Nephron progenitor cell (in vitro differentiated cells): ENCODE results near the gene GNB1L.

ENCODE experiments used
- DNase-seq: peaks from one replicate; pipeline ENCODE4 v3.0.0; 2021
- H3K27ac Mint-ChIP-seq: 2 replicates; pipeline ENCODE4 v1.8.0; 2021; ENCODE audit warnings: mild to moderate bottlenecking, moderate library complexity, mixed read lengths
- H3K27me3 Mint-ChIP-seq: 2 replicates; pipeline ENCODE4 v1.8.0; 2021; ENCODE audit warnings: mild to moderate bottlenecking, low read depth, mixed read lengths; ENCODE audit not compliant: poor library complexity
- H3K36me3 Mint-ChIP-seq: 2 replicates; pipeline ENCODE4 v1.8.0; 2021; ENCODE audit warnings: low read depth, mixed read lengths
- H3K4me1 Mint-ChIP-seq: 2 replicates; pipeline ENCODE4 v1.8.0; 2021; ENCODE audit warnings: mixed read lengths
- H3K4me3 Mint-ChIP-seq: 2 replicates; pipeline ENCODE4 v1.8.0; 2021; ENCODE audit warnings: mild to moderate bottlenecking, moderate library complexity, mixed read lengths
- H3K9me3 Mint-ChIP-seq: 2 replicates; pipeline ENCODE4 v1.8.0; 2021; ENCODE audit warnings: mild to moderate bottlenecking, moderate library complexity, mixed read lengths
- CTCF ChIP-seq: fragments of 200-600 bp; sonication (generic); IDR thresholded peaks from 2 replicates; pipeline ENCODE4 v1.5.0; 2021; ENCODE audit warnings: antibody characterized with exemption

The GNB1L gene

DNA sequence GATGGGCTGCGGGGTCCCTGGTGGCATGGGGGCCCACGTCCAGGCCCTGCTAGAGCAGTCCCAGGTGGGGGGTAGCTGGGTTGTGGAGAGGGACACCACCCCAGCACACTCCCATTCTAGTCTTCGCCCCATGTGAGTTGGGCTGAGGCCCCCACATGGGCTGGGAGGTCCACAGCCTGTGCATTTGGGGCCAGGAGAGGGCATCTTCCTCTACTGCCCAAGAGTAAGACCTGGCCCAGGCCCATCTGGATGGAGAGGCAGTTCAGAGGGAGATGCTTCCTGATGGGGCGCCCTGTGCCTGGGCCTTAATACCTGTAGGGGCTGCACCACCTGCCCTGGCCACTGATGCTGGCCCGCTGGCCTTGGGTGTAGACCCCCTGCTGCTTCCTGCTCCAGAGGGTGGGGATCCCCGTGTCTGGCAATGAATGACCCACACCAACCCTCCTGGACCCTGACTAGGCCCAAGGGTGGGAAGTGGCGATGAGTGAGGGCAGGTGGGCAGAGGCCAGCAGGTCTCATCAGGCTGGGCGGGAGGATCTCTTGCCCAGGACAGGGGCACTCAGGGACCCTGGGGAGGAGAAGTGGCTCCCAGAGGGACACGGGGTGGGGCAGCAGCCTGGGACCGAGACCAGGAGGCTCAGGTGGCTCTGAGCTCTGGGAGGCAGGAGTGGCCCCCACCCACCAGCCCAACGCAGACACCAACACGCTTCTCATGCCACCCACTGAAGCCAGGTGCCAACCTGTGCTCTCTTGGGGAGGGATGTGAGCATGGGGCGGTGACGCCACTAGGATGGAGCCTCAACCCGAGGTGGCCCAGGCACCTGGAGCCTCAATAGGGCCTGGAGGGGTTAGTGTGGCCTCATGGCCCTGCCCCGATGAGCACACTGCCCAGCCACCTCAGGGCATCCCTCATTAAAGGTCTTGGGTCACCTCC lies 17.4 kb upstream of the GNB1L start:
- H3K4me3 Mint-ChIP-seq: no peak overlapping the region
- no peak for DNase-seq
- no peak for TF ChIP-seq CTCF
- no peaks in the 10 kb centered on the region for H3K36me3 Mint-ChIP-seq
- H3K27ac Mint-ChIP-seq: no peak overlapping the region
- no peaks in the 10 kb centered on the region for H3K9me3 Mint-ChIP-seq
- peaks cover 2% of the 10 kb centered on the region for H3K27me3 Mint-ChIP-seq
- H3K4me1 Mint-ChIP-seq: no peaks in the 10 kb centered on the region

DNA sequence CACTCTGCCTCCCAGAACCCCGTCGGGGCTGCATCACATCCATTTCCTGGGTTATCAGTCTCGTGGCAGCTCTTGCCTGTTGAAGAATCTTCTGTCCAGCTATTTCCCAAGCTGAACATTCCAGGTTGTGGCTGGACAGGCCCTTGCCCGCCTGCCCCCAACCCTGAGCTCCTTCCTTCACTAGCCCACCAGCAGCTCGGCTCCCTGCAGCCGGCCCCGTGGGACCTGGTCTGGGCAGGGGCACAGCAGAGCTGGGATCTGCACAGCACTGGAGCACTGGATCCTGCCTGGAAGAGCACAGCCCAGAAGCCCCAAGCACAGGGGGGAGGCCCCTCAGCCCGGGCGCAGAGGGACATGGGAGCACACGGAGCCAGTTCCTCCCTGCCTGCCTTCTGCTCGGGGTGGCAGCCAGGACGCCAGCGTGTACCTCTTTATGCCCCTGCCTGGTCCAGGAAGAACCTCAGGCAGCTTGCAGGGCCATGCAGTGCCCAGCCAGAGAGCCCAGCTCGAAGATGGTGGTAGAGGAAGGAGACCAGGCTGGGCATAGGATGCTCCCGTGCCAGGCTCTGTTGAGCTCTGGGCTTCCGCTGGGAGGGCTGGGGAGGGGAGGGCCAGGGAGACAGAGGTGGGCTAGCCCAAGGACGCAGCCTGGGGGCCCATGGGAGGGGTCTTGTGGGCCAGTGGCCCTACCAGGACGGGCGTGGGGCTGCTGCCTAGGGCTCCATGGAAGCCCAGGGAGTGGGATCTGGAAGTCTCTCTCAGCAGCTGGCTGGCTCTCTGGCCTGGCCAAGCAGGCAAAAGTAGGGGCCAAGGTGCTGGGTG lies 16.6 kb upstream of the GNB1L start:
- TF ChIP-seq CTCF: no peak
- Mint-ChIP-seq H3K4me3 (no peak overlapping the region), H3K9me3 (no peaks in the 10 kb centered on the region), H3K27me3 (peaks cover 2% of the 10 kb centered on the region), H3K4me1 (no peaks in the 10 kb centered on the region), H3K27ac (no peak overlapping the region), H3K36me3 (no peaks in the 10 kb centered on the region)
- DNase-seq: no peak

DNA sequence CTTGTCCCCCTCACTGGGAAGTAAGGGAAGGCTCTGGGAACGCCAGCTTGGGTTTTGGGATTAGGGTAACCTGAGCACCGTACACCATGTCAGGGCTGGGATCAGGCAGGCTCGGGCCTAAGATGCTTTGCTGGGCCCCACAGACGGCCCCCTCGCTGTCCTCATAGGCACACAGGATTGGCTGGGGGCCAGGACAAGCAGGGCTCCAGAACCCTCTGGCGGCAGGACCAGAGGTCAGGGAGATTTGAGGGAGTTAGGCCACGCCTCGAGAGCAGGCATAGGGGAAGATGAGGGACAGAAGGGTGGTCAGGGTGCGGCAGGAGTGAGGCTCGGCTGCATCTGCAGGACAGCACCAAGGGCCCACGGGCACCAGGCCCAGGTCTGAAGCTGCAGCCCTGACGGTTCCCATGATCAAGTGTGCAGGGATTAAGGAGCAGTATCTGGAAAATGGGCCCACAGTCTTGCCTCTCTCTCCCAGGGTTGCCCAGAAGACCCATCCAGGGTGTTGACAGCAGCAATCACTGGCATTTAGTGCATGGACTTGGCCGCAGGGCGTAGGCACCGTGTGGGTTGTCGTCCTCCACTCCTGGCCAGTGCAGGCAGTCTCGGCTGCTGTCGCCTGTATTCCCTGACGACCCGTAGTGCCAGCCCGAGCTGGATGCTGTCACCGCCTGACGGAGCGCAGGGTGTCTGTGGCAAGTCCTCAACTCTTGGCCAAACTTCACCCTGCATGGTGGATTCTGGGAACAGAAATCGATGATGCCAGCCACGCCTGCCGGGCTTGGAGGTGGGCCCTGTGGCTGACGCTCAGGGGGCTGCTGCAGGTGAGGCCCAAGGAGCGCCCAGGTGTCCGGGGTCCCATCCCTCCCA lies 15.7 kb upstream of the GNB1L start:
- peaks cover 6% of the 10 kb centered on the region for H3K27me3 Mint-ChIP-seq

DNA sequence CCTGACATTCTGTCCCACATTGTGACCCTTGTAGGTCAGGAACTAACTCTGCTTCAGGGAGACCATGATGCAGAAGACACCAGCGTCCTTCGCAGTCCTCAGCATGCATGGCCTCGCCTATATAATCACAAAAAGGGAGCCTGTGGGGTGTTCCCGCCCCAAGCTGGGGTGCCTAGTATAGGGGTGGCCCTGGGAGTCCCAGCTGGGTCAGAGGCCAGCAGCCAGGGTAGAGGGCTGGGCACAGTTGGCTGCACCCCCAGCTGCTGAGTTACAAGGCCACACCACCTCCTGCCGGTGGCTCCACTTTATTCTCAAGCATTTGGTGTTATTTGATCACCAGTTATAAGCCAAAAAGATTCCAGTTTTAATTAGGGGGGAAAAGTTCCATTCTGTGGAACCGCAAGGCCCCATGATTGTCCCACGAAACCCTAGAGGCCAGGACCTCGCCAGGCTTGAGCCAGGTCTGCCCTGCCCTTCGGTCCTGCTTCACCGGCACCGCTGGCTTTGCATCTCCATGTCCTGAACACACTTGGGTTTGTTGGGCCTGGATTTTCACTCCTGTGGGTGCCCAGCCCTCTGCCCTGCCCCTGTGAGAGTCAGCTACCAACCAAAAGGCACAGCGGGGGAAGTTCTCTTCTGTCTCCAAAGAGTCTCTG lies 15.0 kb upstream of the GNB1L start:
- Mint-ChIP-seq H3K4me1 (no peaks in the 10 kb centered on the region), H3K27ac (no peak overlapping the region), H3K27me3 (peaks cover 7% of the 10 kb centered on the region), H3K9me3 (no peaks in the 10 kb centered on the region), H3K36me3 (no peaks in the 10 kb centered on the region), H3K4me3 (no peak overlapping the region)
- no peak for TF ChIP-seq CTCF
- DNase-seq: no peak

More for the DNA sequence above, 15.7 kb upstream of the GNB1L start:
- TF ChIP-seq CTCF: no peak
- Mint-ChIP-seq H3K36me3 (no peaks in the 10 kb centered on the region), H3K27ac (no peak overlapping the region), H3K4me1 (no peaks in the 10 kb centered on the region), H3K4me3 (no peak overlapping the region), H3K9me3 (no peaks in the 10 kb centered on the region)
- no peak for DNase-seq

- Mint-ChIP-seq H3K27me3 (peaks cover 7% of the 10 kb centered on the region), H3K36me3 (no peaks in the 10 kb centered on the region), H3K27ac (no peak overlapping the region), H3K4me1 (no peaks in the 10 kb centered on the region), H3K9me3 (no peaks in the 10 kb centered on the region), H3K4me3 (no peak overlapping the region)
- DNase-seq: no peak
- no peak for TF ChIP-seq CTCF
Observed at GRCh38 chr22:19868773-19869471, 14.2 kb upstream of the GNB1L start.
